ENCODE measurements around the gene PRR13. TPM values are rescaled to one million over a fixed set of nuclear protein-coding genes. Genes with fewer than 3 reads are reported as not detected.
"Not testable (repeated sequence)": the region's sequence is repeated elsewhere in the genome, so short reads cannot be mapped to it uniquely, and the experiment has no call there.

The PRR13 gene
- total RNA-seq, 3 donors from 2014 or later (not counting 1 experiment from before 2014, with no cell fraction given) = 214 to 233 (median 231) TPM

GRCh38 chr12:53410951-53411350 lies 30.6 kb upstream of the PRR13 start:
- no peak for TF ChIP-seq CTCF (IDR thresholded peaks at IDR 0.05)
- Histone ChIP-seq H3K4me3 (ENCODE audit: low read length) (no peak overlapping the region), H3K27ac (ENCODE audit: low read length) (no peak overlapping the region), H3K36me3 (ENCODE audit: control insufficient read depth, insufficient read depth, low read length) (peaks cover 40% of the 10 kb centered on the region), H3K4me1 (ENCODE audit: control insufficient read depth, insufficient read depth, low read length) (no peaks in the 10 kb centered on the region), H3K9me3 (ENCODE audit: control insufficient read depth, insufficient read depth, low read length) (no peaks in the 10 kb centered on the region), H3K27me3 (ENCODE audit: control insufficient read depth, insufficient read depth, low read length) (no peaks in the 10 kb centered on the region)
- Mint-ChIP-seq H3K27me3 (ENCODE audit: low read depth in 2 of 2) (no peaks in the 10 kb centered on the region), H3K4me3 (no peak overlapping the region), H3K27ac (peak overlapping the region in 1 of 2 donors; percentile 8), H3K4me1 (peaks cover 13 to 15% of the 10 kb centered on the region in 2 donors), H3K9me3 (no peaks in the 10 kb centered on the region), H3K36me3 (peaks cover 6% of the 10 kb centered on the region)
- intact Hi-C loops (cut with micrococcal nuclease) = no loop called here
- DNase-seq = no peak
- 97% methylated on average over 5 of the region's 5 CpGs for WGBS (ENCODE audit: insufficient coverage)
- ATAC-seq = no peak

GRCh38 chr12:53413485-53414204 lies 27.9 kb upstream of the PRR13 start:
- Histone ChIP-seq H3K9me3 (ENCODE audit: control insufficient read depth, insufficient read depth, low read length) (no peaks in the 10 kb centered on the region), H3K27ac (ENCODE audit: low read length) (no peak overlapping the region), H3K36me3 (ENCODE audit: control insufficient read depth, insufficient read depth, low read length) (peaks cover 38% of the 10 kb centered on the region), H3K27me3 (ENCODE audit: control insufficient read depth, insufficient read depth, low read length) (no peaks in the 10 kb centered on the region), H3K4me1 (ENCODE audit: control insufficient read depth, insufficient read depth, low read length) (peaks cover 12% of the 10 kb centered on the region), H3K4me3 (ENCODE audit: low read length) (no peak overlapping the region)
- WGBS (ENCODE audit: insufficient coverage) = 50% methylated on average over 2 of the region's 3 CpGs
- Mint-ChIP-seq H3K27me3 (ENCODE audit: low read depth in 2 of 2) (no peaks in the 10 kb centered on the region), H3K36me3 (peaks cover 6% of the 10 kb centered on the region), H3K4me3 (no peak overlapping the region), H3K27ac (peak overlapping the region; percentile 58 to 78), H3K4me1 (peaks cover 13 to 15% of the 10 kb centered on the region in 2 donors), H3K9me3 (no peaks in the 10 kb centered on the region)
- intact Hi-C loops (cut with micrococcal nuclease) = no loop called here
- DNase-seq = no peak
- no peak for TF ChIP-seq CTCF (IDR thresholded peaks at IDR 0.05)
- ATAC-seq = no peak

GRCh38 chr12:53414756-53415417 lies 26.6 kb upstream of the PRR13 start:
- TF ChIP-seq CTCF (IDR thresholded peaks at IDR 0.05) = no peak
- ATAC-seq (no peak), DNase-seq (no peak)
- H3K27ac Mint-ChIP-seq = peak overlapping the region in 1 of 2 donors; percentile 78
- peaks cover 12% of the 10 kb centered on the region for H3K4me1 ChIP-seq (ENCODE audit: control insufficient read depth, insufficient read depth, low read length)
- no peaks in the 10 kb centered on the region for H3K9me3 Mint-ChIP-seq
- no peak overlapping the region for H3K4me3 ChIP-seq (ENCODE audit: low read length)
- WGBS (ENCODE audit: insufficient coverage) = 67% methylated on average over 3 of the region's 3 CpGs
- no peaks in the 10 kb centered on the region for H3K9me3 ChIP-seq (ENCODE audit: control insufficient read depth, insufficient read depth, low read length)
- H3K27me3 Mint-ChIP-seq (ENCODE audit: low read depth in 2 of 2) = no peaks in the 10 kb centered on the region
- H3K4me1 Mint-ChIP-seq = peaks cover 13 to 15% of the 10 kb centered on the region in 2 donors
- H3K36me3 ChIP-seq (ENCODE audit: control insufficient read depth, insufficient read depth, low read length) = peaks cover 27% of the 10 kb centered on the region
- peaks cover 6% of the 10 kb centered on the region for H3K36me3 Mint-ChIP-seq
- H3K27ac ChIP-seq (ENCODE audit: low read length) = no peak overlapping the region
- no peaks in the 10 kb centered on the region for H3K27me3 ChIP-seq (ENCODE audit: control insufficient read depth, insufficient read depth, low read length)
- intact Hi-C loops (cut with micrococcal nuclease) = no loop called here
- H3K4me3 Mint-ChIP-seq = no peak overlapping the region

- H3K36me3 Mint-ChIP-seq; H3K27ac ChIP-seq (ENCODE audit: low read length); H3K4me3 Mint-ChIP-seq; H3K27me3 Mint-ChIP-seq (ENCODE audit: low read depth in 2 of 2); H3K9me3 ChIP-seq (ENCODE audit: control insufficient read depth, insufficient read depth, low read length); H3K4me3 ChIP-seq (ENCODE audit: low read length); ATAC-seq; H3K27me3 ChIP-seq (ENCODE audit: control insufficient read depth, insufficient read depth, low read length); intact Hi-C loops (cut with micrococcal nuclease); H3K9me3 Mint-ChIP-seq; DNase-seq: not testable (repeated sequence)
- WGBS (ENCODE audit: insufficient coverage) = 94% methylated on average over 2 of the region's 2 CpGs
- Histone ChIP-seq H3K4me1 (ENCODE audit: control insufficient read depth, insufficient read depth, low read length) (peaks cover 12% of the 10 kb centered on the region), H3K36me3 (ENCODE audit: control insufficient read depth, insufficient read depth, low read length) (peaks cover 21% of the 10 kb centered on the region)
- H3K27ac Mint-ChIP-seq = peak overlapping the region; percentile 58 to 67
- H3K4me1 Mint-ChIP-seq = peaks cover 13 to 15% of the 10 kb centered on the region in 2 donors
Observed at GRCh38 chr12:53415752-53416389, 25.7 kb upstream of the PRR13 start.

GRCh38 chr12:53417291-53417816 lies 24.2 kb upstream of the PRR13 start:
- H3K9me3 ChIP-seq (ENCODE audit: control insufficient read depth, insufficient read depth, low read length); H3K4me3 Mint-ChIP-seq; H3K36me3 Mint-ChIP-seq; H3K4me3 ChIP-seq (ENCODE audit: low read length); ATAC-seq; H3K27ac Mint-ChIP-seq; H3K27me3 Mint-ChIP-seq (ENCODE audit: low read depth in 2 of 2); intact Hi-C loops (cut with micrococcal nuclease); H3K9me3 Mint-ChIP-seq; H3K27ac ChIP-seq (ENCODE audit: low read length); H3K27me3 ChIP-seq (ENCODE audit: control insufficient read depth, insufficient read depth, low read length): not testable (repeated sequence)
- WGBS (ENCODE audit: insufficient coverage) = 33% methylated on average over 9 of the region's 9 CpGs
- DNase-seq = peak in 1 of 2 donors; percentile 26
- Histone ChIP-seq H3K4me1 (ENCODE audit: control insufficient read depth, insufficient read depth, low read length) (peaks cover 16% of the 10 kb centered on the region), H3K36me3 (ENCODE audit: control insufficient read depth, insufficient read depth, low read length) (peaks cover 15% of the 10 kb centered on the region)
- H3K4me1 Mint-ChIP-seq = peaks cover 8 to 14% of the 10 kb centered on the region in 2 donors
